AG09309 (cell line): ENCODE data around the gene DDN.

Source experiments
- DNase-seq: peaks from one replicate; pipeline ENCODE4 v3.0.0-alpha.2; 2010; ENCODE audit warnings: low read depth
- H3K4me3 ChIP-seq: 2 replicates; pipeline ENCODE4 v1.5.1; 2011; ENCODE audit warnings: mild to moderate bottlenecking, low read depth, low read length, moderate library complexity; ENCODE audit not compliant: control insufficient read depth
- CTCF ChIP-seq: IDR thresholded peaks from 2 replicates; pipeline ENCODE4 v1.5.1; 2011; ENCODE audit warnings: mild to moderate bottlenecking, low read depth, low read length, inconsistent platforms; ENCODE audit not compliant: insufficient read depth, control insufficient read depth; ENCODE audit errors: missing control alignments

DDN gene

GRCh38 chr12:48967991-48968390 is 31.2 kb downstream of the DDN start:
- no peak overlapping the region for H3K4me3 ChIP-seq
- no peak for TF ChIP-seq CTCF
- DNase-seq: no peak

- no peak for TF ChIP-seq CTCF
- DNase-seq: no peak
- H3K4me3 ChIP-seq: no peak overlapping the region
Measured at GRCh38 chr12:48966177-48966895, 32.8 kb downstream of the DDN start.

- no peak for DNase-seq
- H3K4me3 ChIP-seq: no peak overlapping the region
- TF ChIP-seq CTCF: peak; percentile 66
Measured at GRCh38 chr12:48965298-48965838, 33.8 kb downstream of the DDN start.

- no peak for DNase-seq
- no peak for TF ChIP-seq CTCF
- H3K4me3 ChIP-seq: no peak overlapping the region
Measured at GRCh38 chr12:48961801-48962200, 37.4 kb downstream of the DDN start.

GRCh38 chr12:48961331-48961730 is 37.8 kb downstream of the DDN start:
- DNase-seq: no peak
- H3K4me3 ChIP-seq: no peak overlapping the region
- no peak for TF ChIP-seq CTCF

- no peak for DNase-seq
- H3K4me3 ChIP-seq: no peak overlapping the region
- no peak for TF ChIP-seq CTCF
Measured at GRCh38 chr12:48960834-48961233, 38.3 kb downstream of the DDN start.

GRCh38 chr12:48958049-48958388 is 41.2 kb downstream of the DDN start:
- no peak for DNase-seq
- TF ChIP-seq CTCF: no peak
- H3K4me3 ChIP-seq: peak overlapping the region; percentile 76
